Cardiac atrium fibroblast (primary cell): ENCODE results near the gene MDM2. TPM values are rescaled to one million over a fixed set of nuclear protein-coding genes. Genes with fewer than 3 reads are reported as not detected.

Experiments
- total RNA-seq: library from RNA; depleted of rRNA; stranded (reverse); fragments of >200 nt; gene quantifications from 2 replicates; pipeline ENCODE4 v1.2.3, GENCODE V29; 2015

The MDM2 gene
- 61.0 and 82.8 TPM in 2 replicates for total RNA-seq

DNA sequence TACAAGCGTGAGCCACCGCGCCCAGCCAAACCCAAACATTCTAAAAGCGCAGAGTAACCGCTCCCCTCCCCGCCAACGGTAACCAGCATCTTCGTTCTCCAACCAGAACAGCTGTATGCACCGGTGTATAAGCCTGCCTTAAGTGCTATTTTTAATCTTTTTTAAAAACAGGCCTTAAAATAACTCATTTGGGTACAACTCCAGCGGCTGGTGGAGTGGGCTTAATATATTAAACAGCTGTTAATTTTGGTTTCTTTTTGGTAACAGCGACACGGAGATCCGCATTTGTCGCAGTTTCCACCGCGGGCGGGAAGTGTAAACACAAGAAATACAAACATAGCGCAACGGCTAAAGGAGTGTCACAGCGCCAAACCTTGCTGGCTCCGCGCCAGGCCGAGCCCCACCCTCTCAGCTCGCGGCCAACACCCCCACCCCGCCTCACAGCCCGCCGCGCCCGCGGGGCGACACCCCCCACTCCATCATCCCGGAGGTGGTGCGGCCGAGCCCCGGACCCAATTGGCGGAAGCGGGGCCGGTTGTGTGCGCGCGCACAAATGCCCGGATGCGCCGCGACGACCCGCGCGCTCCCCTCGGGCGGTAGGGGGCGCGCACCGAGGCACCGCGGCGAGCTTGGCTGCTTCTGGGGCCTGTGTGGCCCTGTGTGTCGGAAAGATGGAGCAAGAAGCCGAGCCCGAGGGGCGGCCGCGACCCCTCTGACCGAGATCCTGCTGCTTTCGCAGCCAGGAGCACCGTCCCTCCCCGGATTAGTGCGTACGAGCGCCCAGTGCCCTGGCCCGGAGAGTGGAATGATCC, at the start of gene MDM2:
MDM2 (plus strand) TSS at position 602 of the 812 bp plus-strand sequence. CDS start 301 bp downstream, outside the sequence.

Other genes starting within 250 kb of the MDM2 start
- 217 and 246 TPM in 2 replicates for gene RAP1B, start 197.3 kb upstream of the MDM2 start, total RNA-seq
- 19.6 and 28.9 TPM in 2 replicates for gene NUP107, start 121.2 kb upstream of the MDM2 start, total RNA-seq
- 2.2 and 5.5 TPM in 2 replicates for gene SLC35E3, start 62.0 kb upstream of the MDM2 start, total RNA-seq
- 5.6 and 9.4 TPM in 2 replicates for gene CPM, start 125.0 kb downstream of the MDM2 start, total RNA-seq